ENCODE measurements around the gene OPN1MW3.
A peak's percentile ranks its signal among the peaks of the same experiment; 100 is the strongest.
"Not testable (repeated sequence)": the region's sequence is repeated elsewhere in the genome, so short reads cannot be mapped to it uniquely, and the experiment has no call there.

The OPN1MW3 gene

DNA sequence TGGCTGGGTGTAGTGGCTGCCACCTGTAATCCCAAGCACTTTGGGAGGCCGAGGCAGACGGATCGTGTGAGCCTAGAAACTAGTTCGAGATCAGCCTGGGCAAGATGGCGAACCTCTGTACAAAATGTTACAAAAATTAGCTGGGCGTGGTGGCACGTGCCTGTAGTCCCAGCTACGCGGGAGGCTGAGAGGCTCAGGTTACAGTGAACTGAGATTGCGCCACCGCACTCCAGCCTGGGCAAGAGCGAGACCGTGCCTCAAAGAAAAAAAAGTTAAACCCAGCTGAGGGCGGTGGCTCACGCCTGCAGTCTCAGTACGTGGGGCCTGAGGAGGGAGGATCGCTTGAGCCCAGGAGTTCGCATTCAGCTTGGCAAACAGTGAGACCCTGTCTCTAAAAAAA, 39.3 kb downstream of the OPN1MW3 start:
- DNase-seq, result no peak

DNA sequence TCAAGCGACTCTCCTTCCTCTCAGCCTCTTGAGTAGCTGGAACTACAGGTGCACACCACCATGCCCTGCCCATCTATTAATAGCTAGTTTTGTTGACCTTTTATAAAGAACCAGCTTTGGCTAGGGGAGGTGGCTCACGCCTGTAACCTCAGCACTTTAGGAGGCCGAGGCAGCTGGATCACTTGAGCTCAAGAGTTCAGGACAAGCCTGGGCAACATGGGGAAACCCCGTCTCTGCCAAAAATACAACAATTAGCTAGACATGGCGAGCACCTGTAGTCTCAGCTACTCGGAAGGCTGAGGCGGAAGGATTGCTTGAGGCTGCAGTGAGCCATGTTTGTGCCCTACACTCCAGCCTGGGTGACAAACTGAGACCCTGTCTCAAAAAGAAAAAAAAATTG, 40.9 kb downstream of the OPN1MW3 start:
- no peak for DNase-seq

DNA sequence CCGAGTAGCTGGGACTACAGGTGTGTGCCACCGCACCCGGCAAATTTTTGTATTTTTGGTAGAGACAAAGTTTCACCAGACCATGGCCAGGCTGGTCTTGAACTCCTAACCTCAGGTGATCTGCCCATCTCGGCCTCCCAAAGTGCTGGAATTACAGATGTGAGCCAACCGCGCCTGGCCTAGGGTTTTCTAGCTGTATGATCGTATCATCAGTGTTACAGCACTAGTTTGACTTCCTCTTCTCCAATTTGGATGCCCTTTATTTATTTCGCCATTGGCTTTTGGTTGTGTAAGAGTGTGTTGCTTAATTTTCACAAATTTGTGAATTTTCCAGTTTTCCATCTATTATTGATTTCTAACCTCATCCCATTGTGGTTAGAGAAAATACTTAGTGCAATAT, 43.4 kb downstream of the OPN1MW3 start:
- DNase-seq, result peak; percentile 62 to 80 (median 76)

DNA sequence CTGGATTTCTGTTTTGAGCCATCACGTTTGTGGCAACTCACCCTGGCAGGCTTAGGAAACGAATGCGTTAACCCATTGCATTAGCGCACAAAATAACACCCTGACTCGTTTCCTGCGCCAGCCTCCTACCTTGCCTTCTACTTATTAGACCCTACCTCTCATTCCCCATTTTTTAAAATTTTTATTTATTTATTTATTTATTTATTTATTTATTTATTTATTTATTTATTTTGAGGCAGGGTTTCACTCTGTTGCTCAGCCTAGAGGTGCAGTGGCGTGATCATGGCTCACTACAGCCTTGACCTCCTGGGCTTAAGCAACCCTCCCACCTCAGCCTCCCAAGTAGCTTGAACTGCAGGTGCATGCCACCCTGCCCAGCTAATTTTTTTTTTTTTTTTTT, 45.6 kb downstream of the OPN1MW3 start:
- DNase-seq, result not testable (repeated sequence)

DNA sequence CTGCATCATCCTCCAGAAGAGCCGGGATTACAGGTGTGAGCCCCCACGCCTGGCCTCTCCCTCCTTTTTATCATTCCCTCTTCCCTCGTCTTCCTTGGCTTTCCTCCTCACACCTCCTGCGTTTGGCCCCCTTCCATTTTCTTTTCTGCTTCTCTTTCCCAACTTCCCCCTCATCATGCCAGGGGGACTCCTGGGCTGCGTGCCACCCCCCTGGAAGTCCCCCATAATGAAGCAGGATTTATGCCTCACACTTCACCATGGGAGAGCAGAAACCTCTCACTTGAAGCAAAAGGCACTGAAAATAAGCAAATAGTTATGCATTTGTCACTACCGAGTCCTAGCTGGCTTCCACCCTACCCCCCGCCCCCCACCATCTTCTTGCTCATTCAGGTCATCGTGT, 46.1 kb downstream of the OPN1MW3 start:
- no peak for DNase-seq

DNA sequence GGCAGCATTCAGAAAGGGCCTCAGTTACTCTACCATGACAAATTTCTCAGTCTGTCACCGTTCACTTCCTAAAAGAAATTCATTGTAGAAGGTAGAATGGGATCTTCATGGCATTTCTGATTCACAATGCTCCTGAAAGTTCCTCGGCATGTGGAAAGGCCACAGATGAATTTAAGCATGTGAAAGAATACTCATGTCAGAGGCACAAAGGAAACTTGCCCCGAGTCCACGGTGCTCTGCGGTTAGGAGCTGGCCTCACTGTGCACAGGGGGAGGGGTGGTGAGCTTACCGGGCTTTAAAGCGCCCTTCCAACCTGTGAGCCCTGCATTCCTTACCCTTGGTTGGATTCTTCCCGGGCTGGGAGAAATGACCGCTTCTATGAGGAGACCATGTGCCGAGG, 47.5 kb downstream of the OPN1MW3 start:
- no peak for DNase-seq

DNA sequence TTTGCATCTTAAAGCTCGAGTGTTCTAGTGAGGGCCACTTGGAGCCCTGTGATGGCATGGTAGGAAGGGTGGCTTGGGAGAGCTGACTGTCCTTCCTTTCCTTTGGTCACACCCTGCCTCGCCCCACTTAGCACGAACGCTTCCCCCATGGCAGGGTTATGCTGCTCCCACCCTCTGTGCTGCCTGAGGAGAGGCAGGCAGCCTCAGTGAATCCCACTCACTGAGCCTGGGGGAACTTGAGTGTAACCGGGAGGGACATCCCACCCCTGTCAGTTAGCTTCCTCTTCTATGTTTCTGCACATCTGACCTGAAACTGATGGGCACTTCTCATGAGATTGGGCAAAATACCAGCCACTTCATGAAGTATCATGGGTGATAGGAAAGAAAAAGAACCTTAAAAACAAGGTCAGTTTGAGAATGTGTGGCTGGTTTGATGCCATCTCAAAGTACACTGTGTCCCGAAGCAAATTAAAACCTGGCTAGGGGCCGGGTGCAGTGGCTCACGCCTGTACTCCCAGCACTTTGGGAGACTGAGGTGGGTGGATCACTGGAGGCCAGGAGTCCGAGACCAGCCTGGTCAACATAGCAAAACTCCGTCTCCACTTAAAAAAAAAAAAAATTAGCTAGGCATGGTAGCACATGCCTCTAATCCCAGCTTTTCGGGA, 48.3 kb downstream of the OPN1MW3 start:
- DNase-seq, result peak; percentile 28 to 70 (median 58)

DNA sequence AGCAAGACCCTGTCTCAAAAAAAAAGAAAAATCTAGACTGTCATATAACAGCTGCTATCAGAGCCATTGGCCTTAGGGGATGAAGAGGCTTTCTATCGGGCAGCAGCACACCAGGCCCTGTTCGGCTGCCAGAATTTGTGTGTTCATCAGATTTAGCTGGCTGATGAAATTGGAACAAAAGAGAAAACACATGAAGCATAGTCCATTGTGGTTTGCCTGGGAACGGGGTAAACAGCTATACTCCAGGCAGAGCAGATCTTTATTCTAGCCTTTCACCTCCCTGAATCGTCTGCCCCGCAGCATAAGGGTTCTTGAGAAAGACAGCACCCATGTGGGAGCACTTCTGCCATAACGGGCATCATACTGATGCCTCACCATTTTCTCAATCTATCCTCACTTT, 49.8 kb downstream of the OPN1MW3 start:
- DNase-seq, result no peak

DNA sequence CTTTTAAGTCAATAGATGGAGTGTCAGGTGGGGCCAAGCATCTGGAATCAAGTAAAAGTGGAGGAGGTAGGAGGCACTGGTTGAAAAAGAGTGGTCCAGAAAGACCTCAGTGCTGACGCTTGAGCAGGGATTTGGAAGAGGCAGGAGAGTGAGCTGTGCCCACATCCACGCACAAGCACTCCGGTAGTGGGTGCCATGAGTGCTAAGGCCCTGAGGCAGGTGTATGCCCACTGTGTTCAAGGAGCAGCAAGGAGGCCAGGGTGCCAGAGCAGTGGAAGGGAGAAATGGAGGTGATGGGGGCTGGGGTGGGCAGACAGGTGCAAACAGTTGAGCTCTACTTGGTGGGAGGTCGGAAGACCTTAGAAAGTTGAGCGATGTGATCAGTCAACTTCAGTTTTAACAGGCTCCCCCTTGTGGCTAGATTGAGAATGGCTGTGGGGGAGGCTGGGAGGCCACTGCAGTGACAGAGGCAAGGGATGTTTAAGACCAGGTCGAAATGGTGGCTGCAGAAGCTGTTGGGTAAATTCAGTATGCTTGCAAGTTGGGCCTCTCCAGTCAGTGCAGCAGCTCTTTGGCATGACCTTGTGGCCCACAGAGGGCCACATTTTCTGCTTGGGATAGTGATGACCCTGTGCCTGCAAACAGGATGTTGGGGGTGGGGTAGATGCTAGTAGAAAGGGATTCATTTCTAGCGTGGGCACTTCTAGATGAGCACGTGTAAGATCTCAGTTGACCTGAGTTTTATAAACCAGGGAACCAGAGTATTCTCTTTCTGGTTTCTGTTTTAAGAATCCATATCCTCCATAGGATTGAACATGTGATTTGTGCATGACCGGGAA, 50.9 kb downstream of the OPN1MW3 start:
- peak; percentile 71 to 79 (median 76) for DNase-seq

DNA sequence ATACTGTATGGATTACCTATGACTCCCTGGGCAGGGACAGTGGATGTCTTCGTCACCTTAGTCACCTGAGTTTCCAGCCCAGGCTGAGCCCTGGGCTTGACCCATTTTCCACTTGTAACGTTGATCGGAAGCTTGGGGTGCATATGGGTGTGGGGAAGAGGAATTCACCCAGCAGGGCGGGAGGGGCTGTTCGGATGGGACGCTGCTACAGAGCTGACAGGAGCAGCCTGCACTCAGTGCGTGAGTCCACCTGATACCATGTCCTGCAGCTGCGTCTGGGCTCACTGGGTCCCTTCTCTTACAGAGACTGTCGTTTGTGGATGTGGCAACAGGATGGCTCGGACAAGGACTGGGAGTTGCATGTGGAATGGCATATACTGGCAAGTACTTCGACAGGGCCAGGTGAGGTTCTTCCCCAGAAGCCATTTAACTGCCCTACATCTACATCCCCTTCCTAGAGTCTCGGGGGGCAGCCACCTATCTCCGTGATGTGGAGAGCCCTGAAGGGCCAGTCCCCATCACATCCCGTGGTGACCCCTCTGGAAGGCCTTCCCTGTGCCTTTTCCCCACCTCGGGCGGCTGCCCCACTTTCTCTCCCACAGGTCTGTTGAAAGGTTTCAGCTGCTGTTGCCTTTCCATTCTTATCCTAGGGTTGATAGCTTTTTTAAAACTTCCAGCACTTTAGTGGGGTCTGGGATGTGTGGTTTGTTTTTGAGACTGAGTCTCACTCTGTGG, 51.8 kb downstream of the OPN1MW3 start:
- no peak for DNase-seq

DNA sequence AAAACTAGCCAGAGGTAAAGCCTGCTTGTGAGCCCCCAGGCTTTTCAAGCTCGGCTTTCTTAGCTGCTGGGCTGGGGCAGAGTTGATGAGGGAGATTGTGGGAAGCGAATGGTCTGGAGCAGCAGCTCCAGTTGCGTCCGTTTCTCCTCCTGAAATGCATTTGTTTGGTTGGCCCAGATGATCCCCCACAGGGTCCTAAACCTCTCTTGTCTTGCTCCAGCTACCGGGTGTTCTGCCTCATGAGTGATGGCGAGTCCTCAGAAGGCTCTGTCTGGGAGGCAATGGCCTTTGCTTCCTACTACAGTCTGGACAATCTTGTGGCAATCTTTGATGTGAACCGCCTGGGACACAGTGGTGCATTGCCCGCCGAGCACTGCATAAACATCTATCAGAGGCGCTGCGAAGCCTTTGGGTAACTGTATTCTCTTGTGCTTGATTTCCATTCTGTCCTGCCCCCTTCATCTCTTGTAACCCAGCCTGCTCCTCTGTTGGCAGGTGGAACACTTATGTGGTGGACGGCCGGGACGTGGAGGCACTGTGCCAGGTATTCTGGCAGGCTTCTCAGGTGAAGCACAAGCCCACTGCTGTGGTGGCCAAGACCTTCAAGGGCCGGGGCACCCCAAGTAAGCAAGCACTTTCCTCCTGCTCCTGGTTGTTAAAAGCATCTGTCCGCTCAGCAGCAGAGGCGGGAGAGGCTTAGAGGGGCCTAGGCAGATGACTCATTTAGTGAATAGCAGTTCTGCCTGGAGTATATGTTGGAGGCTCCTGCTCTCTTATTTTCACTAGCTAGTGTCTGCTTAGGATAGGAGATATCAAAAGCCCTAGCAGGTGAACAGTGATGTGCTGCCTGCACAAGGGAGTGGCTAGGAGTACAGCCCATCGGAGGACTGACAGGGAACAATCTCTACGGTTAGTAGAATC, 53.5 kb downstream of the OPN1MW3 start:
- no peak for DNase-seq

DNA sequence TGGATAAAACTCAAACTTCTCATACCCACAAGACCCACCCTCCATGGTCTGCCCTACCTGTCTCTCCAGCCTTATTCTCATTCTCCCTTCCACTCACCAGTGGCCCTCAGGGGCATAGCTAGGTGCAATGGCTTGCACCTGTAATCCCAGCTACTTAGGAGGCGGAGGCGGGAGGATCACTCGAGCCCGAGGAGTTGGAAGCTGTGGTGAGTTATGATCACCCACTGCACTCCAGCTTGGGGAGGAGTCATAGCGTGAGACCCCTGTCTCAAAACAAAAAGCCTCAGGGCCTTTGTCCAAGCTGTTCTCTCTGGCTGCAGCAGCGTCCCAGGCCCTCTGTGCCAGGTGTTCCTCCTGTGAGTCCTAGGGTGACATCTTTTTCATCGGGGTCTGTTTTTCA, 54.7 kb downstream of the OPN1MW3 start:
- no peak for DNase-seq

DNA sequence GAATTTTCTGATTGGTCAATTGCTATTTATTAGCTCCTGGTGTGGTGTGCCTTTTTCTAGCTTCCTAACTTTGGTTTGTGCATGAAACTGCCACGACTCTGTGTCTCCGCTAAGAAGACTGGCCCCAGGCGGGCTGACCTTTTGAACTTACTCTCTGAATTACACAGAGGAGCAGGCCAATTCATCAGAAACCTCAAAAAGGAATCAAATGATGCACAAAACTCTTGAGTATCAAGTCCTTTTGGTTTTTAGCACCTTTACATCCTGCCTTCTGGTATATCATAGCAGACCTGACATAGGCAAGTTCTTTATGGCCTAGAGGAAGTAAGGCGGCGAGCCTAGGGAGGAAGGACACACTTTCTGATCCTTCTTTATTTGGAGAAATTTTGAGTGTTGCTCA, 55.8 kb downstream of the OPN1MW3 start:
- peak in 3 of 4 experiments; percentile 6 to 28 (median 7) for DNase-seq

DNA sequence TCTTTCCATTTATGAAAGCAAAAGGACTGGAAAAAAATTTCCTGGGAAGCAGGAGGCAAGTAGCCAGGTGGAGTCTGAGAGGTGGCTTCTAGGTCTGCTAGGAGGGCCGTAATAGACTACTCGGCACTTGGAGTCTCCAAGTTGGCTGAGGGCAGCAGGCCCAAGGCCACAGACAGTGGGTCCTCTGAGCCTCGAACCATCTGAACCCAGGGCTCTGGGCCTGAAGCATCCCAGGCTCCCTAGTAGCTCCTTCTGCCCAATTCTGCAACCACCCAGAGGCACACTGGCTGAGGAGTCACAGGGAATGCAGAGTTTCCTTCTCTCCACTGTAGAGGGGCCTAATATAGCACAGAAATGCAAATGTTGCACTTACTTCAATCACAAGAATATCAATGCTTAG, 58.0 kb downstream of the OPN1MW3 start:
- no peak for DNase-seq

DNA sequence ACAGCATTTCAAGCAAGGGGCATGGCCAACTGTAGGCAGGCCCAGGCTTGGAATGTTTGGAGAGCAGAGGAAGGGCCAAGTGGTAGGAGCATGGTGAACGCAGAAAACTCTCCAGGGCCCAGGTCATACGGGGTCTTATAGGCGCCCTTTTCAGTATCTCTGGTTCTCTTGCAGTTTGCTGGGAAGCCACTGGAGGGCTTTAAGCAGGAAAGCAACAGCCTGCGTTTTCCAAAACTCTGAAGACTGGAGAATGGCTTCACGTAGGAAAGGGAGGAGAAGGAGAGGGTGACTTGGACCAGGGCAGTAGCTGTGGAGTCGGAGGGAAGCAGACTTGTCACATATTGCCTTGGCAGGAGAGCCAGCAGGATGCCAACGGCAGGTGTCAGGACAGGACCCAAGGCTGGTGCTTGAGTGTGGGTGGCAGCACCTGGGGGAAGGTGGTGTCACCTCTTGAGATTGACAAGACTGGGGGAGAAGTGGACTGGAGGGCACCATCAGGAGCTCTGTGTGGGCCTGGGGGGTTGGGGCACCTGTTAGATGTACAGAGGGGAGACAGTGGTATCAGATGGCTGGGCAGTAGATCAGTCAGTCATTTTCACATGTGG, 60.1 kb downstream of the OPN1MW3 start:
- peak in 3 of 4 experiments; percentile 25 to 40 (median 36) for DNase-seq

DNA sequence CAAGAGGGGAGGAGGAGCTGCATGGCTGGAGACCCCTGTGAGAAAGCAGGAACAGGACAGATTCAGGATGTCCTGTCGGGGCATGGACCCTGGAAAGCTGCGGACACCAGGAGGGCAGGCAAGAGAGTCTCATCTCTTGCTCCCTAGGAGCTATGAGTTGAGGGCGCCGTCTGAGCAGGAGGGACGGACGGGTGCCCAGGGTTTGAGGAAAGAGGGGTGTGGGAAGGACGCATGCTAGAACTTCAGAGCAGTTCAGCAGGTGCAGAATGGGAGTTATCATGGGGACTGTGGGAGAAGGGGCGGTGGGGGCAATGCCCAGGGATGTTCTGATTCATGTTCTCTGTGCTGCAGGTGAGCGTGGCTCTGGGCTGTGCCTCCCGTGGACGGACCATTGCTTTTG, 63.0 kb downstream of the OPN1MW3 start:
- no peak for DNase-seq

All from suppressor macrophage (primary cell).